HG03108 (cell line): ENCODE results near the gene WDR41.

Experiments
- ATAC-seq: cut with Tn5 transposase; IDR thresholded peaks from one replicate; pipeline ENCODE4 v1.9.1; 2021; ENCODE audit warnings: moderate library complexity; ENCODE audit not compliant: unreplicated experiment

Gene WDR41

GRCh38 chr5:77449277-77449676 is 42.8 kb downstream of the WDR41 start:
- no peak for ATAC-seq

- ATAC-seq, result no peak
Observed at GRCh38 chr5:77448831-77449230, 43.3 kb downstream of the WDR41 start.

- ATAC-seq, result no peak
Observed at GRCh38 chr5:77444356-77444755, 47.8 kb downstream of the WDR41 start.

GRCh38 chr5:77443670-77444069 is 48.4 kb downstream of the WDR41 start:
- ATAC-seq, result no peak

- no peak for ATAC-seq
Observed at GRCh38 chr5:77438071-77438470, 54.0 kb downstream of the WDR41 start.

GRCh38 chr5:77437194-77437593 is 54.9 kb downstream of the WDR41 start:
- ATAC-seq, result no peak

GRCh38 chr5:77431719-77432118 is 60.4 kb downstream of the WDR41 start:
- ATAC-seq, result no peak

GRCh38 chr5:77431286-77431685 is 60.8 kb downstream of the WDR41 start:
- no peak for ATAC-seq

- ATAC-seq, result no peak
Observed at GRCh38 chr5:77430726-77431125, 61.4 kb downstream of the WDR41 start.

GRCh38 chr5:77428526-77428925 is 63.6 kb downstream of the WDR41 start:
- ATAC-seq, result no peak

GRCh38 chr5:77427998-77428397 is 64.1 kb downstream of the WDR41 start:
- ATAC-seq, result no peak

GRCh38 chr5:77426670-77427069 is 65.4 kb downstream of the WDR41 start:
- no peak for ATAC-seq

GRCh38 chr5:77425998-77426659 is 66.0 kb downstream of the WDR41 start:
- ATAC-seq, result no peak

GRCh38 chr5:77425420-77425819 is 66.7 kb downstream of the WDR41 start:
- no peak for ATAC-seq

- no peak for ATAC-seq
Observed at GRCh38 chr5:77424921-77425320, 67.2 kb downstream of the WDR41 start.

- no peak for ATAC-seq
Observed at GRCh38 chr5:77423022-77423750, 68.9 kb downstream of the WDR41 start.

- no peak for ATAC-seq
Observed at GRCh38 chr5:77420940-77421339, 71.2 kb downstream of the WDR41 start.

- ATAC-seq, result no peak
Observed at GRCh38 chr5:77419644-77420582, 72.2 kb downstream of the WDR41 start.

- ATAC-seq, result no peak
Observed at GRCh38 chr5:77418601-77419581, 73.2 kb downstream of the WDR41 start.

- ATAC-seq, result no peak
Observed at GRCh38 chr5:77418162-77418561, 74.0 kb downstream of the WDR41 start.
